GM12891 (cell line): ENCODE results near the gene NHSL2.

Source experiments
- PAX5 ChIP-seq: IDR thresholded peaks from 2 replicates; pipeline ENCODE4 v1.6.1; 2011; ENCODE audit warnings: low read length, moderate library complexity, mild to moderate bottlenecking; ENCODE audit not compliant: insufficient read depth, severe bottlenecking
- POLR2A ChIP-seq: IDR thresholded peaks from 2 replicates; pipeline ENCODE4 v1.6.1; 2011; ENCODE audit warnings: low read depth, low read length, control low read depth
- POLR2AphosphoS5 ChIP-seq: IDR thresholded peaks from 2 replicates; pipeline ENCODE4 v1.6.1; 2011; ENCODE audit warnings: low read depth, low read length, control low read depth

- TF ChIP-seq POLR2AphosphoS5 = no peak
- TF ChIP-seq POLR2A = no peak
- TF ChIP-seq PAX5 = no peak
Observed at GRCh38 chrX:72040506-72040905, 129.9 kb downstream of the NHSL2 start.
